GM18517 (cell line): ENCODE results near the gene UBE2O.
"Not testable (repeated sequence)": the region's sequence is repeated elsewhere in the genome, so short reads cannot be mapped to it uniquely, and the experiment has no call there.

Source experiments
- ATAC-seq: cut with Tn5 transposase; IDR thresholded peaks from one replicate; pipeline ENCODE4 v1.9.1; 2021; ENCODE audit warnings: mild to moderate bottlenecking, moderate library complexity; ENCODE audit not compliant: unreplicated experiment

The UBE2O gene

DNA sequence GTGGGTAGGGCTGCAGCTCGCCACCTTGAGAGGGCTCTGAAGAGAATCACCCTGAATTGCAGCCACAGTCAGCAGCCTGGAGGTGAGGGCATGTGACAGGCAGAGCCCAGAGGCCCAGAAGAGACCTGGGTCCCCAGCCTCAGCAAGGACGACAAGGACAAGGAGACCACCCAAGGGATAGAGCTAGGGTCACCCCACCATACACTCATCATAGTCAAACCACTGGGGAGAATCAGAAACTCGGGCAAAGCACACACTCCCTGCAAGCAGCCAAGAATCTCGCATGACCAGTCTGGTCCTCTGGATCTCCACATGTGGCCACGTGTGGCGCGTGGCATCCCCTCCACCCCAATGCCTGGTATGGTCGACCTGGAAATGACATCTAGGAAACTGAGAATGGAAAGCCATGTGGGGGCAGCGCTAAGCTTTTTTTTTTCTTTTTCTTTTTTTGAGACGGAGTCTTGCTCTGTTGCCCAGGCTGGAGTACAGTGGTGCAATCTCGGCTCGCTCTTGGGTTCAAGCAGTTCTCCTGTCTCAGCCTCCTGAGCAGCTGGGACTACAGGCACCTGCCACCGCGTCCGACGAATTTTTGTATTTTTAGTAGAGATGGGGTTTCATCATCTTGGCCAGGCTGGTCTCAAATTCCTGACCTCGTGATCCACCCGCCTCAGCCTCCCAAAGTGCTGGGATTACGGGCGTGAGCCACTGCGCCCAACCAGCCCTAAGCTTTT lies 73.1 kb downstream of the UBE2O start:
- ATAC-seq, result no peak

DNA sequence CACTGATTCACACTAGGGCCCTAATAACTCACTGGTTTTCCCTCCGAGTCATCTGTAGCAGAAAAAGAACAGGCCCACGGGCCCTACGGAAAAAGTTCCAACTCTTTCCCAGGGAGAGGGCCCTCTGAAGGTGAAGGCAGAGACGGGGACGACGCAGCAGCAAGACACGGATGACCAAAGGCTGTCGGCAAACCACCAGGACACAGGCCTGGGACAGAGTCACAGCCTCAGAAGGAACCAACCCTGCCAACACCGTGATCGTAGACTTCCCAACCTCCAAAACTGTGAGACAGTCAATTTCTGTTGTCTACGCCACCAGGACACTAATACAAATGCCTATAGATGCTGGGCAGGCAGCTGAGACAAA lies 73.7 kb downstream of the UBE2O start:
- no peak for ATAC-seq

DNA sequence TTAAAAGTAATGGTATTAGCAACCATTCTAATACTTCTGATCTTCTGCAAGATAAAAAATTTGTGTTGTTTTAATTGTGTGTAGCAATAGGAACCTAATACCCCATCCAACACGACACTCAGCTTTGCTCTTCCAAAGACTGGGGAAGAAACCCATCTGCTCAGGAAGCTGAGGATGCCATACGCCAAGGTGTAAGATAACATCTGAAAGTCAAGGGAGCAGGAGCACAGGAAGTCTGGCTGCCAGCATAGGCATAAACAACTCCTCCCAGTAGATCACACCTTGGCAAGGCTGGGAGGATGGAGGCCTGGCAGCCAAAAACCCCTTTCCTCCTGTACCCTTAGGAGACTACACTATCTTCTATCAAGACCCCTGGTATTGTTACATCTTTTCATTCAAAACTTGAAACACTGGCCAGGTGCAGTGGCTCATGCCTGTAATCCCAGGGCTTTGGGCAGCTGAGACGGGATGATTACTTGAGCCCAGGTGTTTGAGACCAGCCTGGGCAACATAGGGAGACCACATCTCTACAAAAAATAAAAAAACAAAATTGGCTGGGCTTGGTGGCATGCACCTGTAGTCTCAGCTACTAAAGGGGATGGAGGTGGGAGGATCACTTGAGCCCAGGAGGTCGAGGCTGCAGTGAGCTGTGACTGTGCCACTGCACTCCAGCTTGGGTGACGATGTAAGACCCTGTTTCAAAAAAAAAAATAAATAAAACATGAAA lies 74.2 kb downstream of the UBE2O start:
- no peak for ATAC-seq

DNA sequence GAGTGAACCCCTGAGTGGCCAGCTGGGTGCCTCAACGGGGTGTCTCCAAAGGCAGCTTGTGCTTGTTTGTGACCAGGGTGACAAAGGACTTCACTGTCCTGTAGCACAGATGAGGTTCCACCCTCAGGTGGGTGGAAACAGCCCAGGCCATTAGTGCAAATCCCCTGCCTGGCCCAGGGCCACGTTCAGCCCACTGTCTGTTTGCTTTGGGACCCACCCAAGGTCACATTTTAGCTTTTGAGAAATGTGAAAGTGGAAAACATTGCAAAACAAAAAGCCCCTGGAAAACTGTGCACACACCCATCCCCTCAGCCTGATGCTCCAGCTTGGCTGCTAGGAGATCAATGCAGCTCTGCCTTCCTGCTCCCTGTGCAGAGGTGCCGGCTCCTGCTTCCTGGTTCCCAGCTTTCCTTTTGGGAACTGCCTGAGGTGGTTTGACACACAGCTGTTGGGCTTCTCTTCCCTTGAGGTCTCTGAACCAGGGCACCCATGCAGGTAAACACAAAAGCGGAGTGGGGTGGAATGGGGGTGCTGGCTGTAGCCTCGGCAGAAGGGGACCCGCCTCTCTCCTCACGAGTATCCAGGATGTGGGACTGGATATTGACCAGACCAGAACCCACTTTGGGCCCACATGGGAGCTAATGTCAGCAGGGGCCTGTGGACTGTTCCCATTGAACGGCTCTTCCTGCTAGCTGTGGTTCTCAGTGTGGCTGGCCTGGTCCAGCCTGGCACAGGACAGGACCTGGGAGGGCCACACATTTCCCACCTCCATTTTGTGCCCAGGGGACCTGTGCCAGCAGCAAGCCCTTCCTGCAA lies 76.4 kb downstream of the UBE2O start:
- ATAC-seq, result no peak

DNA sequence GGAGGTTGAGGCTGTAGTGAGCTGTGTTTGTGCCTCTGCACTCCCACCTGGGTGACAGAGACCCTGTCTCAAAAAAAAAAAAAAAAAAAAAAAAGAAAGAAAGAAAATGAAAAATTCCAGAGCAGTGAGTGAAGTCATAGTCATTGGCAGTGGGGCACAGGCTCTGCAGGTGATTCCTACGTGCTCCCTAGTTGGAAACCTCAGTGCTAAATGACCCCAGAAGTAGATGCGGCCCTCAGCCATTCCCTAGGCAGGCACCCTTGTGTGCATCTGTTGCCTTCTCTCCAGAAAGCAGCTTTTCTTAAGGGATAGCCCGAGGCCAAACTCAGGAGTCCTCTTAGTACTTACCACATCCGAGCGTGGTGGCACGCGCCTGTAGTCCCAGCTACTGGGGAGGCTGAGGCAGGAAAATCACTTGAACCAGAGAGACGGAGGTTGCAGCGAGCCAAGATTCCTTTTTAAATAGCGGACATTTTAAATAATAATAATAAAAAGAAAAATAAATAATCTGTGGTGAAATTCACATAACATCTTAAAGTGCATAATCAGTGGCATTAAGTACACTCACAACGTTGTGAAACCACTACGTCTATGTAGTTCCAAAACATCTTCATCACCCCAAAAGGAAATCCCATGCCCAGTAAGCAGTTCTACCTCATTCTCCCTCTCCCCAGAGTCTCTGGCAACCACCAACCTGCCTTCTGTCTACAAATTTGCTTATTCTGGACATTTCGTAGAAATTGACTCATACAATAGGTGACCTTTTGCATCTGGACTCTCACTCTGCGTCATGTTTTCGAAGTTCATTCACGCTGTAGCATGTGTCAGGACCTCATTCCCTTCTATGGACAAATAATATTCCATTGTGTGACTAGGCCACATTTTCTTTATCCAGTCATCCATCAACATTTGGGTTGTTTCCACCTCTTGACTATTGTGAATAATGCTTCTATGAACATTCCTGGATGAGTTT lies 81.0 kb downstream of the UBE2O start:
- no peak for ATAC-seq

DNA sequence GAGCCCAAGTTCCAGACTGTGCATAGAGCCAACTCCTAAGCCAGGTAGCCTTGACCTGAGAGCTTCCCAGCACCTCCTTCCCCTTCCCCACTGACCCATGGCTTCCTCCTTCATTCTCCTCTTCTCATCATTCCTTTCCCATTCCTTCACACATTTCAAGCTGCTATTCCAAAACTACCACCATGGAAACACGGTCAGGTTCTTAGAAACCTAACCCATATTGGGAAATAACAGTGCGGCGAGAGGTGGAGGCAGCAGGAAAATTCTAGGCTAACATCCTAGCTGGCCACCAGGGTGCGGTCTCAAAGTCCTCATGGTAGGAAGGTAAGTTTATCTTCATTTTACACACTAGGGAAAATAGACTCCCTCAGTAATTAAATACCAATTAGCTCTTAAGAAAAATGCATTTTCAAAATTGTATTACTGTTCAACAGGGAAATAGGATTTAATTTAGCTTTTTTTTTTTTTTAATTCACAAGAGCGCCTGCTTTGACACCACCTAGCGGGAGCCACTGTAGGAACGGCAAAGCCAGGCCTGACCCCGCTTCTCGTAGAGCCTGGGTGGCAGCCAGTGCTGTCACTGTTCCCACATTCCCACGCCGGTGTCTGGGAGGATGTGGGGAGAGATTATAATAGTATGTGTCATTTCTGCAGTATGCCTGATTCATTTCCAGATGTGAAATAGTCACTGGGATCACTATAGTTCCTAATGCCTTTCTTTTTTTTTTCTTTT lies 82.5 kb downstream of the UBE2O start:
- ATAC-seq, result no peak

DNA sequence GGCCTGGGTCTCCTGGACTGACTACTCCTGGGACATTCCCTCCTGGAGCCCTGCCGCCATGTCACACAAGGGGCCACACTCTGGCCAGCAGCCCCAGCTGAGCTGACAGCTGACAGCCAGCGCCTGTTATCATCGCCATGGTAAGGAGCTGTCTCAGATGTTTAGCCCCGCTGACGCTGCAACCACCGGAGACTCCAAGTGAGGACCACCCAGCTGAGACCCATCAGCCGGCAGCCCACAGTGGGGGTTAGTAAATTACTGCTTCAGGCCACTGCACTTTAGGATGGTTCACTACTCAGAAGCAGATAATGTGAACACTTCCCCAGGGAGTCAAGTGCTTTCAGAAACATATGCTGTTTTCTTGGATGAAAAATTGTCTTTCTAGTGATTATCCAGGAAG lies 83.1 kb downstream of the UBE2O start:
- no peak for ATAC-seq

DNA sequence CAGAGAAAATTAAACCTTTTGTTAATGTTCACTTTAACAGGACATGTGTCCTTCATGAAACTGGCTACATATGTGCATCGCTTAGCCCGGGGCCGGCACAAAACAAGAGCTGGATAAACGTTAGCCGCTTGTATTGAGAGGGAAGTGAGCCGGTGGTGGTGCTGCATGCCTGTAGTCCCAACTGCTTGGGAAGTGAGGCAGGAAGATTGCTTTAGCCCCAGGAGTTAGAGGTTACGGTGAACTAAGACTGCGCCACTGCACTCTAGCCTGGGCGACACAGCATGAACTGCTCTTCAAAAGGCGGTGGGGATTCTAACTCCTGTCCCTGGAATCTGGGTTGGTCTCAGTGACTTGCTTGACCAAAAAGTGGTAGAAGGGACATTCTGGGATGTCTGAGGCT lies 83.6 kb downstream of the UBE2O start:
- ATAC-seq, result no peak

DNA sequence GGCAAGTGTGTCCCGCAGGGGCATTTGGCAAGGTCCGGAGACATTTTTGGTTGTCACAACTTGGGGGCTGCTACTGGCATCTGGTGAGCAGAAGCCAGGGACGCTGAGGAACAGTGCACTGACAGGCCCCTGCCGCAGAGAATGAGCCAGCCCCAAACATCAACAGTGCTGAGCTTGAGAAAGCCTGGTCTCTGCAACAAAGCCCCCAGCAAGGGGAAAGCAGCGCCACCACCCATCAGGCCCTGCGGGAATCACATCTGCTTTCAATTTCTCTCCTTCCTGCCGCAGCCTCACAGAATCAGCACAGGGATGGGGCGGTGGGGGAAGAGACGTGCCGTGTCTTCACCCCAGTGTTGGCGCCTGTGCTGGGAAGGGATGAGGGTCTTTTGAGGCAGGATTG lies 84.4 kb downstream of the UBE2O start:
- ATAC-seq, result no peak

DNA sequence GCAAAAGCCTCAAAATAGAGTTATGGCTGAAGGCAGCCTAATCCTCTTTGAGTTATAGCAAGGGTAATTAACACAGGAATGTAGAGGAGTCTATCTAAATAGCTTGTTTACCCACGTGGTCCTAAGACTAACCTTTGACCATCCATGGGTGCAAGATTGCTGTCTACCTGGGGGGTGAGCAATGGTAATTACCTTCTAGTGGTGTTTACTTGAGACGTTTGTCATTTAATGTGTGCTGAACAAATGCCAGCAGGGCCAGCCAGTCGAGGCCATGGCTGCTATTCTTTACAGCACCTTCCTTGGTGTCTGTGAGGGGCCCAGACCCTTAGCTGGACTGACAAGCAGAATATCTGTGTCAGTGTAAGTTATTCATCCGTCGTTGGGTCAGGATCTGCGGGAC lies 85.3 kb downstream of the UBE2O start:
- ATAC-seq, result no peak

DNA sequence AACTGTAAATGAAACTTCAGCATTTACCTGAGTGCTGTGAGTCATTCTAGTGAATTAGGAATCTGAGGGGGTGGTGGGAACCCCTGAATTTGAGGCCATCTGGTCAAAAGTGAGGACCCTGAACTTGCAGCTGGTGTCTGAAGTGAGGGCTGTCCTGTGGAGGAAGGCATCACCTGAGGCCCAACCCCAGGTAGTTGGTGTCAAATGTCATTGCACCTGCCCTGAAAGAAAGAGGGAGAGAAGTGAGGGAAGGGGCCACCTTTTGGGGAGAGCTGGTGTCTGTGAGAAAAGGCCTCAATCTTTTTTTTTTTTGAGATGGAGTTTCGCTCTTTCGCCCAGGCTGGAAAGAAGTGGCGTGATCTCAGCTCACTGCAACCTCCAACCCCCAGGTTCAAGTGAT lies 86.7 kb downstream of the UBE2O start:
- no peak for ATAC-seq

DNA sequence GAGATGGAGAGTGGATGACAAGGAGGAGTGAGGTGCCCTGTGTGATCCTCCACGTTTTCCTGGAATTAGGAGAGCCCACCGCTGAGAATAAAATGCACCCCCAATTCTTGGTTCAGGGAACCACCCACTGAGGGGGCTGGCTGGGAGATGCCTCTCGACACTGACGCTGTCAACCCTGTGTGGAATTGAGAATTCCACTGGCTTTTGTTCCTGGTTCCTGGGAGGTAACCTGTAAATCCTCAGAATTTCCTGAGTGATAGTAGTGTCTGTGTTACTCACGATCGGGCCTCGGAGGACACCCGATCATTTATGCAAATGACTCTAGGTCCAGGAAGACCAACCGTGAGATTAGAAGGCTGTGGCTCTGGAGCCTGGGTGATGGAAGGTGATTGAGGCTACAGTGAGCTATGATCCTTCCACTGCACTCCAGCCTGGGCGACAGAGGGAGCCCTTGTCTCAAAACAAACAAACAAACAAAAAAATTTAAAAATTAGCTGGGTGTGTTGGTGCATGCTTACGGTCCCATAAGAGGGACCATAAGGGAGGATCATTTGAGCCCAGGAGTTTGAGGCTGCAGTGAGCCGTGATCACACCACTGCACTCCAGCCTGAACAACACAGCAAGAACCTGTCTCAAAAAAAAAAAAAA lies 87.6 kb downstream of the UBE2O start:
- ATAC-seq, result no peak

DNA sequence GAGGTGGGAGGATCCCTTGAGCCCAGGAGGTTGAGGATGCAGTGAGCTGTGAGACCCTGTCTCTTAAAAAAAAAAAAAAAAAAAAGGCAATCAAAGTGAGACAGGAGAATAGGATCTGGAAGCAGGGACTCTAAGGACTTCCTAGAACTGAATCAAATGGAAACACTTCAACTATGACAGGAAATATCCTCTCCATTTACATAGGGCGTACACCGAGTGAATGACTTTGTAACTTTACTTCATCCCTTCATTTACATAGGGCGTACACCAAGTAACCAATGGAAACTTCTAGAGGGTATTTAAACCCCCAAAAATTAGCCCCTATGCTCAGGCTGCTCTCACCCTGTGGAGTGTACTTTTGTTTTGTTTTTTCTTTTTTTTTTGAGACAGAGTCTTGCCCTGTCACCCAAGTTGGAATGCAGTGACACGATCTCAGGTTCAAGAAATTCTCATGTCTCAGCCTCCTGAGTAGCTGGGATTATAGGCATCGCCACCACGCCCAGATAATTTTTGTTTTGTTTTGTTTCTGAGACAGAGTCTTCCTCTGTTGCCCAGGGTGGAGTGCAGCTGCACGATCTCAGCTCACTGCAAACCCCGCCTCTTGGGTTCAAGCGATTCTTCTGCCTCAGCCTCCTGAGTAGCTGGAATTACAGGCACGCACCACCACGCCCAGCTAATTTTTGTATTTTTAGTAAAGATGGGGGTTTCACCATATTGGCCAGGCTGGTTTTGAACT lies 89.7 kb downstream of the UBE2O start:
- ATAC-seq, result no peak

DNA sequence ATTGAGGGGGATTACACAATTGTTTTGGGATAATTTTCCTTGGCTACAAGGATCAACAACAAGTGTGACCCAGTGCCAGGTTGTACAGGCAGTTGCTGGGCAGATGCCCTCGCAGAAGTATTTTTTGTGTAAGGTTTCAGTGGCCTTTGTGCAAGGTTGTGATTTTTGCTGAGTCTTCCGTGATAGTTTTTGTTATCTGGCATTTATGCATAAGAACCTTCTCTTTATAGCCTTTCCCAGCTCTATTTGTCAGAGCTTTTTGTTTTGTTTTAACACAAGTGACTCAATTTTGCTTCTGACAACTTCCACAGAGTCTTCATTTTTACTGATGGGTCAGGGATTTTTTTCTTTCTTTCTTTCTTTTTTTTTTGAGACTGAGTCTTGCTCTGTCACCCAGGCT lies 92.5 kb downstream of the UBE2O start:
- no peak for ATAC-seq

DNA sequence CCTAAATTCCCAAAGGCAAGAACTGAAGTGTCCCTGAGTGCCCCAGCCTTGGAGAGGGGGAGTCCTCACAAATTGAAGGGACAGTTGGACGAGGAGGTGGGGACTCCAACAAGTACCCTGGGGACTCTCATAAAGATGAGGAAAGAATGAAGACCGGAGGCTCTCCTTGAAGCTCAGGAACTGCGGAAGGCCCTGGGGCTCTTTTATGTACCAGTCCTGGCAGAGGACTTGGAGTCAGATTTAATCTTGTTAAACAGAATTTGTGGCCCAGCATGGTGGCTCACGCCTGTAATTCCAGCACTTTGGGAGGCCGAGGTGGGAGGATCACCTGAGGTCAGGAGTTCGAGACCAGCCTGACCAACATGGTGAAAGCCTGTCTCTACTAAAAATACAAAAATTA lies 93.2 kb downstream of the UBE2O start:
- ATAC-seq, result not testable (repeated sequence)

DNA sequence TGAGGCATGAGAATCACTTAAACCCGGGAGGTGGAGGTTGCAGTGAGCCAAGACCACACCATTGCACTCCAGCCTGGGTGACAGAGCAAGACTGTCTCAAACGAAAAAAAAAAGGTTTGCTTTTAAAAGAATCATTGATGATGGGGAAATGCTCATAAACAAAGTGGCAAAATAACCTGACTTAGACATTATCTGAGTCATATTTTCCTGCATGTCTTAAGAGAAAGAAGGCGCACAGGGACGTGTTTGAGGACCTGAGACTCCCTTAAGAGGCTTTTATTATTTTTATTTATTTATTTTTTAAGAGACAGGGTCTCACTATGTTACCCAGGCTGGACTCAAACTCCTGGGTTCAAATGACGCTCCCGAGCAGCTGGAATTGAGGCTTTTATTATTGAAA lies 93.6 kb downstream of the UBE2O start:
- ATAC-seq, result no peak

DNA sequence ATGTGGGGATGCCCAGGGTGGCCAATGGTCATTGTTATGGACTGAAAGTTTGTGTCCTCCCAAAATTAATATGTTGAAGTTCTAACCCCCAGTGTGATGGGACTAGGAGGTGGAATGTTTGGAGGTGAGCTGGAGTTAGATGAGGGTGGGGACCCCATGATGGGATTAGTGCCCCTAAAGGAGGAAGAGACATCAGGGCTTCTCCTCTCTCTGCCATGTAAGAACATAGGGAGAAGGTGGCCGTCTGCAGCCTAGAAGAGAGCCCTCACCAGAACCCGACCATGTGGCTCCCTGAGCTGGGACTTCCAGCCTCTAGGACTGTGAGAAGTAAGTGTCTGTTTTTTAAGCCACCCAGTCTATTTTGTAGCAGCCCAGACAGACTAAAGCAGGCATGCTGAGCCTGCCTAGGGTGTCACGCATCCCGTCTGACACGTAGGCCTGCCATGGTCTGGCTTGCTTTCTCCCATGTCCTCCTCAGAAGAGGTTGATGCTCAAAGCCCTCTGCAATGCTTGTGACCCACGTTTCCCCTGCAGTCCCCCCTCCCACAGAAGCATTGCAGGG lies 95.3 kb downstream of the UBE2O start:
- ATAC-seq, result no peak

DNA sequence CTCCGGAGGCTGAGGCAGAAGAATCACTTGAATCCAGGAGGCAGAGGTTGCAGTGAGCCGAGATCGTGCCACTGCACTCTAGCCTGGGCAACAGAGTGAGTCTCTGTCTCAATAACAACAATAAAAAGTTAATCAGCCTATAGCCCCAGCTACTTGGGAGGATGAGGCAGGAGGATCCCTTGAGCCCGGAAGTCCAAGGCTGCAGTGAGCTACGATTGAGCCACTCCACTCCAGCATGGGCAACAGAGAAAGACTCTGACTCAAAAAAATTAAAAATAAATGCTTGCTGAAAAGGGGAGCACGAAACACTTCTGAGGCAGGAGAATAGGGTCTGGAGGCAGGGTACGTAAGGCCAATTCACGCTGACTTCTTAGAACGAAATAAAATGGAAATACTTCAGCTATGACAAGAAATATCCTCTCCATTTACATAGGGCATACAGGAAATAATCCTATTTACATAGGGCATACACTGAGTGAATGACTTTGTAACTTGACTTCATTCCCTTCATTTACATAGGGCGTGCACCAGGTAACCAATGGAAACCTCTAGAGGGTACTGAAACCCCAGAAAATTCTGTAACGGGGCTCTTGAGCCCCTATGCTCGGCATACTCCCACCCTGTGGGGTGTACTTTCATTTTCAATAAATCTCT lies 96.0 kb downstream of the UBE2O start:
- no peak for ATAC-seq
